ENCODE measurements around the gene APBB2. TPM values are rescaled to one million over a fixed set of nuclear protein-coding genes. Genes with fewer than 3 reads are reported as not detected.

APBB2 gene
- polyA plus RNA-seq, 3 donors, result 0.15 to 0.33 TPM; not detected in 1

- Histone ChIP-seq H3K9ac (ENCODE audit: insufficient read depth, low read length, poor library complexity, severe bottlenecking) (no peak overlapping the region), H3K4me3 (replicated peaks in 1 of 3; ENCODE audit: low read depth in 2 of 3, low read length in 3 of 3) (peak overlapping the region in 1 of 3 experiments; percentile 3), H3K36me3 (replicated peaks in 1 of 2; ENCODE audit: control insufficient read depth in 1 of 2, insufficient read depth in 2 of 2, low read length in 2 of 2) (no peaks in the 10 kb centered on the region), H3K27me3 (ENCODE audit: control insufficient read depth in 2 of 2, insufficient read depth in 2 of 2, low read length in 2 of 2) (no peaks in the 10 kb centered on the region), H3K79me2 (ENCODE audit: insufficient read depth, low read length) (no peaks in the 10 kb centered on the region), H3K9me3 (replicated peaks in 1 of 2; ENCODE audit: control insufficient read depth in 1 of 2, insufficient read depth in 1 of 2, low read length in 2 of 2) (no peaks in the 10 kb centered on the region), H3K4me2 (replicated peaks; ENCODE audit: extremely low read depth, low read length, poor library complexity, severe bottlenecking) (no peak overlapping the region), H2AFZ (ENCODE audit: insufficient read depth, low read depth, low read length, poor library complexity, severe bottlenecking) (no peak overlapping the region), H4K20me1 (ENCODE audit: insufficient read depth, low read length) (no peaks in the 10 kb centered on the region), H3K4me1 (ENCODE audit: control insufficient read depth in 1 of 2, insufficient read depth in 2 of 2, low read length in 2 of 2) (peaks cover 11% of the 10 kb centered on the region in 2 donors), H3K27ac (ENCODE audit: low read depth in 1 of 2, low read length in 2 of 2) (no peak overlapping the region)
- Mint-ChIP-seq H3K36me3 (no peaks in the 10 kb centered on the region), H3K27me3 (ENCODE audit: low read depth in 3 of 3) (peaks cover 2 to 3% (median 2%) of the 10 kb centered on the region in 3 donors), H3K4me3 (no peak overlapping the region), H3K27ac (no peak overlapping the region), H3K9me3 (no peaks in the 10 kb centered on the region), H3K4me1 (peaks cover 16% of the 10 kb centered on the region)
- intact Hi-C loops (cut with micrococcal nuclease), result loop anchor here in 1 of 2 donors (5.0 kb wide), 1 partner anchor 36 kb away; no protein-coding TSS in a partner anchor
- no peak for TF ChIP-seq CTCF (IDR thresholded peaks at IDR 0.05)
- no CpG with 5 or more reads among the region's 2 CpGs for WGBS (ENCODE audit: insufficient coverage)
- no peak for DNase-seq
Measured at GRCh38 chr4:40788331-40788730, 426.0 kb downstream of the APBB2 start.

GRCh38 chr4:40785727-40786126, 428.6 kb downstream of the APBB2 start:
- peaks cover 20% of the 10 kb centered on the region for H3K4me1 Mint-ChIP-seq
- Histone ChIP-seq H3K36me3 (replicated peaks in 1 of 2; ENCODE audit: control insufficient read depth in 1 of 2, insufficient read depth in 2 of 2, low read length in 2 of 2) (no peaks in the 10 kb centered on the region), H4K20me1 (ENCODE audit: insufficient read depth, low read length) (no peaks in the 10 kb centered on the region), H2AFZ (ENCODE audit: insufficient read depth, low read depth, low read length, poor library complexity, severe bottlenecking) (no peak overlapping the region), H3K4me3 (replicated peaks in 1 of 3; ENCODE audit: low read depth in 2 of 3, low read length in 3 of 3) (no peak overlapping the region), H3K9me3 (replicated peaks in 1 of 2; ENCODE audit: control insufficient read depth in 1 of 2, insufficient read depth in 1 of 2, low read length in 2 of 2) (no peaks in the 10 kb centered on the region), H3K9ac (ENCODE audit: insufficient read depth, low read length, poor library complexity, severe bottlenecking) (no peak overlapping the region), H3K4me2 (replicated peaks; ENCODE audit: extremely low read depth, low read length, poor library complexity, severe bottlenecking) (no peak overlapping the region), H3K79me2 (ENCODE audit: insufficient read depth, low read length) (no peaks in the 10 kb centered on the region), H3K4me1 (ENCODE audit: control insufficient read depth in 1 of 2, insufficient read depth in 2 of 2, low read length in 2 of 2) (peaks cover 11 to 19% of the 10 kb centered on the region in 2 donors), H3K27me3 (ENCODE audit: control insufficient read depth in 2 of 2, insufficient read depth in 2 of 2, low read length in 2 of 2) (no peaks in the 10 kb centered on the region), H3K27ac (ENCODE audit: low read depth in 1 of 2, low read length in 2 of 2) (no peak overlapping the region)
- intact Hi-C loops (cut with micrococcal nuclease), result loop anchor here in 1 of 2 donors (5.0 kb wide), 1 partner anchor 33 kb away; no protein-coding TSS in a partner anchor
- WGBS (ENCODE audit: insufficient coverage), result 99% methylated on average over 9 of the region's 12 CpGs
- DNase-seq, result no peak
- no peak for TF ChIP-seq CTCF (IDR thresholded peaks at IDR 0.05)
- H3K27ac Mint-ChIP-seq, result no peak overlapping the region
- peaks cover 2 to 4% (median 3%) of the 10 kb centered on the region in 3 donors for H3K27me3 Mint-ChIP-seq (ENCODE audit: low read depth in 3 of 3)
- peaks cover 0 to 4% (median 0%) of the 10 kb centered on the region in 7 donors for H3K9me3 Mint-ChIP-seq
- no peak overlapping the region for H3K4me3 Mint-ChIP-seq
- no peaks in the 10 kb centered on the region for H3K36me3 Mint-ChIP-seq
